ENCODE results near the gene CARD10.

The CARD10 gene

GRCh38 chr22:37561212-37562048 is 42.2 kb upstream of the CARD10 start:
- H3K4me1 ChIP-seq (ENCODE audit: control insufficient read depth, low read depth, low read length): peaks cover 28% of the 10 kb centered on the region
- H3K27me3 ChIP-seq (ENCODE audit: control insufficient read depth, insufficient read depth, low read length): peaks cover 50% of the 10 kb centered on the region
- peak overlapping the region; percentile 57 for H3K4me3 ChIP-seq (ENCODE audit: low read length)
- no peak overlapping the region for H3K27ac ChIP-seq (ENCODE audit: low read length)
- no peaks in the 10 kb centered on the region for H3K36me3 ChIP-seq (ENCODE audit: control insufficient read depth, low read depth, low read length)
- H3K9me3 ChIP-seq (ENCODE audit: control insufficient read depth, low read depth, low read length): no peaks in the 10 kb centered on the region
- peak overlapping the region; percentile 34 for H3K9ac ChIP-seq (ENCODE audit: low read length)

DNA sequence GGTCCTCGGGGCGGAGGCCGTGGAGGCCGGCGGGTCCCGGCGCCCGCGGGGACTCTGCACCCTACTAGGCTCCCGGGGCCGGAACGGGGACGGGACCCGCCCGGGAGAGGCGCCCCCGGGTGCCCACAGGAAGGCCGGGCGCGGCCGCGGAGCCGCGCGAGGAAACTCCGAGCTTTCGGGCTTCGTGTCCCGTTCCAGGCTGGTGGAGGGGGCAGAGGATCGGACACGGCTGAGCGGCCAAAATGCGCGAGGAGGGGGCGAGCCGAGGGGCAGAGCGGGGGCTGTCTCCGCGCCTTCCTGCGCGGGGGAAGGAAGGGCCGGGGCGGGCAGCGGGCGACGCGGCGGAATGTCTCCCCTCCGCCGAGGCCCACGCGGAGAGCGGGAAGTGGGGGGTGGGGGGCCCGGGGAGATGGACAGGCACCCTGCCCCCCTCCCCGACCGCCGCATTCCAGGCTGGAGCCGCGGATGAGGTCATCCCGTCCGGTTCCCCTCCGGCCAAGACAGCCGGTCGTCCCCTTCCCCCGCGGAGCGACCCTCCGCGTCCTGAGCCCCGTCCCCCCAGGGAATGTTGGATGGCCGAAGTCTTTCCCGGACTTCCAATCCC is 41.5 kb upstream of the CARD10 start:
- H3K27ac ChIP-seq (ENCODE audit: low read length): no peak overlapping the region
- H3K9me3 ChIP-seq (ENCODE audit: control insufficient read depth, low read depth, low read length): no peaks in the 10 kb centered on the region
- peak overlapping the region; percentile 57 for H3K4me3 ChIP-seq (ENCODE audit: low read length)
- H3K36me3 ChIP-seq (ENCODE audit: control insufficient read depth, low read depth, low read length): no peaks in the 10 kb centered on the region
- H3K27me3 ChIP-seq (ENCODE audit: control insufficient read depth, insufficient read depth, low read length): peaks cover 50% of the 10 kb centered on the region
- peaks cover 32% of the 10 kb centered on the region for H3K4me1 ChIP-seq (ENCODE audit: control insufficient read depth, low read depth, low read length)
- H3K9ac ChIP-seq (ENCODE audit: low read length): peak overlapping the region; percentile 34

DNA sequence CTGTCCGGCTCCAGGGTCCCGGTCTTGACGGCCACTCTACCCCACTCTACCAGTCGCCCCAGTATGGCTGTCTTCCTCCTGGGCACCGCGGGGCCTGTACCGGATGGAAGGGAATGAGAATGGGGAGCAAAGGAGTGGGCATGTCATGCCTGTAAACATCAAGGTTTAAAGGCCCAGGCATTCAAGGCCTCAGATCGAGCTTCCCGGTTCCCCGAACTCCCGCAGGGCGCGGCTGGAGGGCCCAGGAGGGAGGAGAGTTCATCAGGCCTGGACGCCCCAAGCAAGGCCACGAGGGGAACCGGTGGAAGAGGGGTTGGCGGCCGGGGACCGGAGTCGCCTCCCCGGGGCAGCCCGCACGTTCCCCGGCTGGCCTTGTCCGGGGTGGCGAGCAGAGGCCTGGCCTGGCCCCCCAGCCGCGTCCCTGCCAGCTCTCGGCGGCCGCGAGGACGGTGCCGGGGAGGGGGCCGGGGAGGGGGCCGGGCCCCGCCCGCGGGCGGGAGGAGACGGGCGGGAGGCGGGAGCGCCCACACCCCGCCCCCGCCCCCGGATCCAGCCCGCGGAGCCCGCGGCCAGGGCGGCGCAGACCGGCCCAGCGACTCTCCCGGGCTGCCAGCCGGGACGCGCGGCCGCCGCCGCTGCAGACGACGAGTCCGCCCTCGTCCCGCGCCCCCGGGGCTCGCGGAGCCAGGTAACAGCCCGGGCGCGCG is 40.8 kb upstream of the CARD10 start, which contains the start of gene CDC42EP1:
Gene CDC42EP1, plus strand, starts transcription at position 580 of the 707 bp plus-strand sequence. CDS start 5,870 bp downstream, outside the sequence.
- Histone ChIP-seq H3K4me3 (ENCODE audit: low read length) (peak within 1 kb of the TSS; percentile 57), H3K27ac (ENCODE audit: low read length) (no peak within 1 kb of the TSS), H3K9ac (ENCODE audit: low read length) (peak within 1 kb of the TSS; percentile 34)

DNA sequence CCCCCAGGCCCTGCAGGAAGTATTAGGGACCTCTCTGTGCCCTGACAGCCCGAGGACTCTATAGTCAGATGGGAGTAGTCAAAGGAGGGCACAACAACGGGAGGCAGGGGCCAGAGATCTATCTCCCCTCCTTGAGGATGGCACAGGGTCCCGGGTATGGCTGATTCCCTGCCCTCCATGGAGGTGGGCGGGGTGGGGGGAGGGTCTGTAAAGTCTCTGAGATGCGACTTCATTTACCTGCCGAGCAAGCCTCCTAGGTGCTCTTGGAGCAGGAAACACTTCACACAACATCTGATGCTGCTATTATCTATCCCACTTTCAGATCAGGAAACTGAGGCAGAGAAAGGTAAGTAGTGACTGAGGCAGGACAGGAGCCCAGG is 40.3 kb upstream of the CARD10 start:
- Histone ChIP-seq H3K9me3 (ENCODE audit: control insufficient read depth, low read depth, low read length) (no peaks in the 10 kb centered on the region), H3K27me3 (ENCODE audit: control insufficient read depth, insufficient read depth, low read length) (peaks cover 50% of the 10 kb centered on the region), H3K36me3 (ENCODE audit: control insufficient read depth, low read depth, low read length) (no peaks in the 10 kb centered on the region), H3K4me1 (ENCODE audit: control insufficient read depth, low read depth, low read length) (peaks cover 32% of the 10 kb centered on the region), H3K9ac (ENCODE audit: low read length) (no peak overlapping the region), H3K27ac (ENCODE audit: low read length) (no peak overlapping the region), H3K4me3 (ENCODE audit: low read length) (peak overlapping the region; percentile 23)

More for the DNA sequence above, 40.8 kb upstream of the CARD10 start, which contains the start of gene CDC42EP1:
- peaks cover 32% of the 10 kb centered on the region for H3K4me1 ChIP-seq (ENCODE audit: control insufficient read depth, low read depth, low read length)
- H3K9me3 ChIP-seq (ENCODE audit: control insufficient read depth, low read depth, low read length): no peaks in the 10 kb centered on the region
- peaks cover 50% of the 10 kb centered on the region for H3K27me3 ChIP-seq (ENCODE audit: control insufficient read depth, insufficient read depth, low read length)
- H3K36me3 ChIP-seq (ENCODE audit: control insufficient read depth, low read depth, low read length): no peaks in the 10 kb centered on the region

- Histone ChIP-seq H3K27ac (ENCODE audit: low read length) (no peak overlapping the region), H3K4me3 (ENCODE audit: low read length) (no peak overlapping the region), H3K36me3 (ENCODE audit: control insufficient read depth, low read depth, low read length) (no peaks in the 10 kb centered on the region), H3K27me3 (ENCODE audit: control insufficient read depth, insufficient read depth, low read length) (peaks cover 50% of the 10 kb centered on the region), H3K9me3 (ENCODE audit: control insufficient read depth, low read depth, low read length) (no peaks in the 10 kb centered on the region), H3K9ac (ENCODE audit: low read length) (no peak overlapping the region), H3K4me1 (ENCODE audit: control insufficient read depth, low read depth, low read length) (peaks cover 32% of the 10 kb centered on the region)
Observed at GRCh38 chr22:37558815-37559214, 39.6 kb upstream of the CARD10 start.

DNA sequence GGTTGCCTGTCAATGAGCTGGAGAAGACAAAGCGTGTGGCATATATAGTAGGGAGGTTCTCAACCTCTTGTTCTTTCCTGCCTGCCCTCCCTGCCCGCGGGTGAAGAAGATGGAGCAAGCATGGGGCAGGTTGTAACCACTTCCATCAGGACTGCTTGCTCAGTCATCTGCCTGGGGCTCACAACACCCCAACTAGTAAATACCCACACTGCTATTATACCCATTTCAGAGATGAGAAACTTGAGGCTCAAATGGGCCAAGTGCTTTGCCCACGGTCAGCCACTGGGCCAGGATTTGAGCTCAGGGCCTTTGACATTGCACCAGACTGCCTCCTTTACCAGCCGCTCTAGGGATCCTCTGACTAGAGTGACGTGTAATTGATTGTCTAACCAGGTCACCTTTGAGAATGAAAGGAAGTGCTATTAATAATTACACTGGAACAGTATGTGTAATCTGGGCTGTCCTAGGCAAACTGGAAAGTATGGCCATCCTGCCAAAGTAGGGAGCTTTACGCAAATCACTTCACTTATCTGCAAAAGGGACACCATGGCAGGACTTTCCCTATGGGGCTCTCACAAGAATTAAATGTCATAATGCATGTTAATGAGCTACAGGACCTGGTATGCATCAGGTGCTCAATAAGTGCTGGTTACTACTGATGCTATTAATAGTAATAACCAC is 38.2 kb upstream of the CARD10 start:
- Histone ChIP-seq H3K36me3 (ENCODE audit: control insufficient read depth, low read depth, low read length) (no peaks in the 10 kb centered on the region), H3K27me3 (ENCODE audit: control insufficient read depth, insufficient read depth, low read length) (peaks cover 47% of the 10 kb centered on the region), H3K27ac (ENCODE audit: low read length) (no peak overlapping the region), H3K9ac (ENCODE audit: low read length) (no peak overlapping the region), H3K4me3 (ENCODE audit: low read length) (no peak overlapping the region), H3K4me1 (ENCODE audit: control insufficient read depth, low read depth, low read length) (peaks cover 28% of the 10 kb centered on the region), H3K9me3 (ENCODE audit: control insufficient read depth, low read depth, low read length) (no peaks in the 10 kb centered on the region)

GRCh38 chr22:37556710-37557109 is 37.5 kb upstream of the CARD10 start:
- Histone ChIP-seq H3K9me3 (ENCODE audit: control insufficient read depth, low read depth, low read length) (no peaks in the 10 kb centered on the region), H3K4me3 (ENCODE audit: low read length) (no peak overlapping the region), H3K9ac (ENCODE audit: low read length) (no peak overlapping the region), H3K4me1 (ENCODE audit: control insufficient read depth, low read depth, low read length) (peaks cover 31% of the 10 kb centered on the region), H3K27me3 (ENCODE audit: control insufficient read depth, insufficient read depth, low read length) (peaks cover 39% of the 10 kb centered on the region), H3K36me3 (ENCODE audit: control insufficient read depth, low read depth, low read length) (no peaks in the 10 kb centered on the region), H3K27ac (ENCODE audit: low read length) (no peak overlapping the region)

- peaks cover 29% of the 10 kb centered on the region for H3K4me1 ChIP-seq (ENCODE audit: control insufficient read depth, low read depth, low read length)
- peaks cover 27% of the 10 kb centered on the region for H3K27me3 ChIP-seq (ENCODE audit: control insufficient read depth, insufficient read depth, low read length)
- H3K4me3 ChIP-seq (ENCODE audit: low read length): no peak overlapping the region
- no peaks in the 10 kb centered on the region for H3K36me3 ChIP-seq (ENCODE audit: control insufficient read depth, low read depth, low read length)
- no peak overlapping the region for H3K9ac ChIP-seq (ENCODE audit: low read length)
- H3K9me3 ChIP-seq (ENCODE audit: control insufficient read depth, low read depth, low read length): no peaks in the 10 kb centered on the region
- H3K27ac ChIP-seq (ENCODE audit: low read length): no peak overlapping the region
Observed at GRCh38 chr22:37555029-37555428, 35.8 kb upstream of the CARD10 start.

GRCh38 chr22:37553725-37554124 is 34.5 kb upstream of the CARD10 start:
- peaks cover 16% of the 10 kb centered on the region for H3K27me3 ChIP-seq (ENCODE audit: control insufficient read depth, insufficient read depth, low read length)
- no peak overlapping the region for H3K9ac ChIP-seq (ENCODE audit: low read length)
- H3K4me1 ChIP-seq (ENCODE audit: control insufficient read depth, low read depth, low read length): peaks cover 28% of the 10 kb centered on the region
- H3K27ac ChIP-seq (ENCODE audit: low read length): no peak overlapping the region
- no peaks in the 10 kb centered on the region for H3K36me3 ChIP-seq (ENCODE audit: control insufficient read depth, low read depth, low read length)
- H3K9me3 ChIP-seq (ENCODE audit: control insufficient read depth, low read depth, low read length): no peaks in the 10 kb centered on the region
- no peak overlapping the region for H3K4me3 ChIP-seq (ENCODE audit: low read length)

DNA sequence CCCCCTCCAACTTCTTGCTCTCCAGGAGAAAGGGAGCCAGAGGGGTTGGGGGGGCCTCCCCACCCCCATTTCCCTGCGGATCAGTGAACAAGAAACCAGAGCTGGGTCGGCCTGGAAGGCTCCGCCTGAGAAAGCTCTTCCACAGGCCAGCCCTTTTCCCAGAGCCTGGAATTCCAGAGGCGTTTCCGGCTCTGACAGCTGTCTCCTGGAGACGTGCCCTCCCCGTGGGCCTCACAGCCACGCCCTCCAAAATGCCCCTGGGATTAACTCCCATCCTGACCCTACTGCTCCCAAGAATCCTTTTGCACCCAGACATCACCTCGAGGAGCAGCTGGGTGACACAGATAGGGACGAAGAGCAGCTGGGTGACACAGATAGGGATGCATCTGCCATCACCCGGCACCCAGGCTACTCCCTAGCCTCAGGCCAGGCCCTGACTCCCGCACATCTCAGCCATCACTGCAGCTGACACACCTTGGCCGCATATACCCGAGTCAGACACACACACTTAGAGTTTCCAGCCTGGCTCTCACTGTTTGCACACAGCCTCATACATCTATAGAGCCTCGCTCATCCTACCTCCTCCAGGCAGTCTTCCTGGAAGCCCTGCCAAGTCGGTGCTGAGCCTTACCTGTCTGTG is 33.4 kb upstream of the CARD10 start:
- H3K27ac ChIP-seq (ENCODE audit: low read length): no peak overlapping the region
- no peak overlapping the region for H3K4me3 ChIP-seq (ENCODE audit: low read length)
- H3K9me3 ChIP-seq (ENCODE audit: control insufficient read depth, low read depth, low read length): no peaks in the 10 kb centered on the region
- H3K27me3 ChIP-seq (ENCODE audit: control insufficient read depth, insufficient read depth, low read length): peaks cover 10% of the 10 kb centered on the region
- H3K9ac ChIP-seq (ENCODE audit: low read length): no peak overlapping the region
- peaks cover 28% of the 10 kb centered on the region for H3K4me1 ChIP-seq (ENCODE audit: control insufficient read depth, low read depth, low read length)
- H3K36me3 ChIP-seq (ENCODE audit: control insufficient read depth, low read depth, low read length): no peaks in the 10 kb centered on the region

GRCh38 chr22:37551981-37552380 is 32.8 kb upstream of the CARD10 start:
- no peak overlapping the region for H3K4me3 ChIP-seq (ENCODE audit: low read length)
- no peaks in the 10 kb centered on the region for H3K9me3 ChIP-seq (ENCODE audit: control insufficient read depth, low read depth, low read length)
- H3K9ac ChIP-seq (ENCODE audit: low read length): no peak overlapping the region
- no peaks in the 10 kb centered on the region for H3K36me3 ChIP-seq (ENCODE audit: control insufficient read depth, low read depth, low read length)
- peaks cover 3% of the 10 kb centered on the region for H3K27me3 ChIP-seq (ENCODE audit: control insufficient read depth, insufficient read depth, low read length)
- no peak overlapping the region for H3K27ac ChIP-seq (ENCODE audit: low read length)
- H3K4me1 ChIP-seq (ENCODE audit: control insufficient read depth, low read depth, low read length): peaks cover 31% of the 10 kb centered on the region

Data from iPS-18a (cell line).